NB4 (cell line): ENCODE data around the gene TMSB4Y.

Experiments
- DNase-seq: peaks from one replicate; pipeline ENCODE4 v3.0.0; 2010; ENCODE audit warnings: low read depth
- H3K4me3 ChIP-seq: one replicate; pipeline ENCODE4 v1.5.1; 2011; ENCODE audit warnings: mild to moderate bottlenecking, low read depth, low read length, moderate library complexity
- CTCF ChIP-seq: IDR thresholded peaks from one replicate; pipeline ENCODE4 v1.5.1; 2012; ENCODE audit warnings: low read depth, low read length
- MAX ChIP-seq: IDR thresholded peaks from 2 replicates; pipeline ENCODE4 v1.6.1; 2011; ENCODE audit warnings: low read depth, low read length
- MYC ChIP-seq: IDR thresholded peaks from 2 replicates; pipeline ENCODE4 v1.6.1; 2011; ENCODE audit warnings: low read depth, low read length
- POLR2A ChIP-seq: IDR thresholded peaks from 2 replicates; pipeline ENCODE4 v1.6.1; 2011; ENCODE audit warnings: mild to moderate bottlenecking; ENCODE audit not compliant: insufficient read length; ENCODE audit errors: extremely low read depth

The TMSB4Y gene

GRCh38 chrY:13751289-13752071 lies 47.8 kb downstream of the TMSB4Y start:
- DNase-seq: no peak
- no peak overlapping the region for H3K4me3 ChIP-seq
- no peak for TF ChIP-seq POLR2A

- no peak for DNase-seq
- H3K4me3 ChIP-seq: no peak overlapping the region
- TF ChIP-seq POLR2A (no peak), MYC (no peak), CTCF (no peak), MAX (no peak)
Observed at GRCh38 chrY:13754661-13755060, 51.0 kb downstream of the TMSB4Y start.
